GM18502 (cell line): ENCODE results near the gene CTDSP1.

Experiments used
- ATAC-seq: cut with Tn5 transposase; IDR thresholded peaks from one replicate; pipeline ENCODE4 v1.9.1; 2021; ENCODE audit warnings: mild to moderate bottlenecking; ENCODE audit not compliant: unreplicated experiment, poor library complexity

Gene CTDSP1

DNA sequence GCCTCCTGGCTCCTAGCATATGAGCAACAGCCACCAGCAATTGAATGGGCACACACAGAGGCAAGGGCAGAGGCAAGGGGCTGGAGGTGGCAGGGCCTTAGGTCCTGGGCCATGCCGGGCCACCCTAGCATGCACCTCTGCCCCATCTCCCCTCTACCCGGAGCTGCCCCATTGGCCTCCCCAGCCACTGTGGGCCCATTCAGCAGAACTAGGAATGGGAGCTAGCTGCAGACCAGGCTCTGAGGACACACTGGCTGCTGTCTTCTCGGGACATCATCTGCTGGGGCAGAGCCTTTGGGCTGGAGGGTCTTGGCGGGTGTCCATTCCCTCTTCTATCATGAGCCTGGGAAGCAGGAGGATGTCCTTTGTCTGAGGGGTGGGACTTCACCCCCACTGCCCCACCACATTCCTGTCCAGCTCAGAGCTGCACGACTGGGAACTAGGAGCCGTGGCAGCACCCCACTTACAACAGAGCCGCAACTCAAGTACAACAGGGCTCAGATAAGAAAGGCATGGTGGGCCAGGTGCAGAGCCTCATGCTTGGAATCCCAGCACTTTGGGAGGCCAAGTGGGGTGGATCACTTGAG, 20.1 kb downstream of the CTDSP1 start:
- no peak for ATAC-seq

DNA sequence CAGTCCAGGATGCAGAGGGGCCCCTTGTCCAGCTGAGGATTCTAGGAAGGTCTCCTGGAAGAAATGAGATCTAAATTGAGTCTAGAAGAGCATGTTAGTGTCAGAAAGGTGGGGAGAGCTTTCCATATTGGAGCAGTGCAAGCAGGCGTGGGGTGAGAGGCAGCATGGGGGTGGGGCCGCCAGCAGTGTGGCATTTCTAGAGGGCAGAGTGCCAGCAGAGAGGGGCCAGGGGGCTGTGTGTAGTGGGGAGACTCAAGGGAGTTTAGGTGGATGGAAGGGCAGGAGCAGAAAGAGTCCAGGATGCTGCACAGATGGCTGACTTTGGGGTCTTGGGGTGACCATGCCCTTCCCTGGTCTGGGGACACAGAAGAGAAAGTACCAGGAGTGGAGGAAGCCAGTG, 21.4 kb downstream of the CTDSP1 start:
- no peak for ATAC-seq

DNA sequence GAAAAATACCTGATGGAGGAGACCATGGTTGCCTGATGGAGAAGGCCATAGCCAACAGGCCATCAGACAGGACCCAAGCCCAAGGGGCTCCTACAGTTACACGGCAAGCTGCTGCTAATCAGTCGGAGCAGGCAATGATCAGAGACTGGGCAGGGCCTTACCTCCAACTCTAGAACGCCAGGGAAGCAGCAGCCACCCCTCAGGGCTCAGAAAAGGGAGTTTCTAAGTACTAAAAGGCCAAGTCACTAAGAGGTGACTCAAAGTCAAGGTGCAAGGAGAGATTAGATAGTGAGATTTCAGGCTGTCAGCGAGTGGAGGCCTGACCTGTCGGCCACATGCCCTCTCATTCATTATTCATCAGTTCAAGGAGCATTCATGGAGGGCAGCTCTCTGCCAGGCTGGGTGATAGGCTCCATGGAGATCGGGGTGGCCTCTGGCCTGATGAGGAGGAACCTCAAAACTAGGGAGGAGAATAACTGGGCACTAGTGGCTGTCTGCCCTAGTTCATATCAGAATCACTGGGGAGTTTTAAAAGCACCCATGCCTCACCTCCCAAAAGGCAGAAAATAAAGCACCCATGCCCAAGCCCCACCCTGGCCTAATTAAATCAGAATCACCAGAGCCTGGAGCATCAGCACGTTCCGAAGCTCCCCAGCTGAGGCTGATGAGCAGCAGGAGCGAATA, 22.9 kb downstream of the CTDSP1 start:
- ATAC-seq, result no peak

DNA sequence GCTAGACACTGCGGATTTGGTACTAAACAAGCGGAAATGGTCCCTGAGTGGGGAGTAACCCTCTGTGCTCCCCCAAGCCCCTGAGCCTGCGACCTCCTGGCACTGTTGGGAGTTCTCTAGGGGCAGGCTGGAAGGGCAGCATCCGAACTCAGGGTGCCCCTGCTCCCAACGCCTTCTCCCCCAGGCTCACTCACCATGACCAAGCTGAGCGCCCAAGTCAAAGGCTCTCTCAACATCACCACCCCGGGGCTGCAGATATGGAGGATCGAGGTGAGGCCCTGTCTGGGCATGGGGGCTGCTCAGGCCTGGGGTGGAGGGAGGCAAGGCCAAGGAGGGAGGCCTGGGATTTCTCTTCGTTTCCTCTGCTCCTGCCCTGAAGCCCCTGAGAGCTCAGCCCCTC, 23.9 kb downstream of the CTDSP1 start:
- no peak for ATAC-seq

DNA sequence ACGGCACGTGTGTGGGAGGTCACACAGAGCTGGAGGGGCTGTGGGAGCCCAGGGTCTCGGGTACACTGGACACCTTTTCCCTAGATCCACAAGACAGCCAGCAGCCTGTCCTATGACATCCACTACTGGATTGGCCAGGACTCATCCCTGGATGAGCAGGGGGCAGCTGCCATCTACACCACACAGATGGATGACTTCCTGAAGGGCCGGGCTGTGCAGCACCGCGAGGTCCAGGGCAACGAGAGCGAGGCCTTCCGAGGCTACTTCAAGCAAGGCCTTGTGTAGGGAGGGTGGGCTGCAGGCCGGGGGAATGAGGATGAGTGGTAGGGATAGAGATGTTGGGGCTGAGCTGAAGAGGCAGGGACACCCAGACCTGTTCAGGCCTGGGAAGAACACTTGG, 25.9 kb downstream of the CTDSP1 start:
- no peak for ATAC-seq

DNA sequence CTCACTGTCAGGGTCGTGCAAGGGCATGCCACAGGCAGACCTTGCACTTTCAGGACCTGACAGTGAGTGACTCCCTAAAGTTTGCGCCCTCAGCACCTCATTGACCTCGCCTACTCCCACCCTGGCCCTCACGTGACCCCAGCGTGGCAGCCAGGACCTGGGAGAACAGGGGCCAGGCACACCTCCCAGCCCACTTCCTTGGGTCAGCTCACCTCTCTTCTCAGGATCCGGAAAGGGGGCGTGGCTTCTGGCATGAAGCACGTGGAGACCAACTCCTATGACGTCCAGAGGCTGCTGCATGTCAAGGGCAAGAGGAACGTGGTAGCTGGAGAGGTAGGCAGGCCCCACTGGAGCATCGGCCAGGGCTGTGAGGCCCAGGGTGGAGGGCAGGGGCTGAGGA, 28.1 kb downstream of the CTDSP1 start:
- no peak for ATAC-seq

DNA sequence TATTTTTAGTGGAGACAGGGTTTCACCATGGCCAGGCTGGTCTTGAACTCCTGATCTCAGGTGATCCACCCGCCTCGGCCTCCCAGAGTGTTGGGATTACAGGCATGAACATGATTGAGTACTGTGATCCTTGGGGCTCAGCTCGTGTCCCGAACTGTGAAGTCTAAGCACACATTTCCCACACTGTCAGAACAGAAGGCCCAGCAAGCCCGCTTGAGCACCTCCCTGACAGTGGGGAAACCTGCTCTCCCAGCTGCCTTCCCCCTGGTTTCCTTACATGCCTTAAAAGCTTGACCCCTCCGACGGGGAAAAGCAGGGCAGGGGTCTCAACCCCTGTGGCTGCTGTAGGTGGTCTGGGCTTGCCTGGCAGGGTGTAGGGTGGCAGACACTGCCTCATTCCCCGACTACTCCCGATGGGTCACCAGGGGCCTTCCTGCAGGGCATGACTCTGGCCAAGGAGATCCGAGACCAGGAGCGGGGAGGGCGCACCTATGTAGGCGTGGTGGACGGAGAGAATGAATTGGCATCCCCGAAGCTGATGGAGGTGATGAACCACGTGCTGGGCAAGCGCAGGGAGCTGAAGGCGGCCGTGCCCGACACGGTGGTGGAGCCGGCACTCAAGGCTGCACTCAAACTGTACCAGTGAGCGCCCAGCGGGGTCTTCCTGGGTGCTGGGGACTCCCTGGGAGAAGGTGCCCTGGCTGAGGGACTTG, 29.3 kb downstream of the CTDSP1 start:
- no peak for ATAC-seq

DNA sequence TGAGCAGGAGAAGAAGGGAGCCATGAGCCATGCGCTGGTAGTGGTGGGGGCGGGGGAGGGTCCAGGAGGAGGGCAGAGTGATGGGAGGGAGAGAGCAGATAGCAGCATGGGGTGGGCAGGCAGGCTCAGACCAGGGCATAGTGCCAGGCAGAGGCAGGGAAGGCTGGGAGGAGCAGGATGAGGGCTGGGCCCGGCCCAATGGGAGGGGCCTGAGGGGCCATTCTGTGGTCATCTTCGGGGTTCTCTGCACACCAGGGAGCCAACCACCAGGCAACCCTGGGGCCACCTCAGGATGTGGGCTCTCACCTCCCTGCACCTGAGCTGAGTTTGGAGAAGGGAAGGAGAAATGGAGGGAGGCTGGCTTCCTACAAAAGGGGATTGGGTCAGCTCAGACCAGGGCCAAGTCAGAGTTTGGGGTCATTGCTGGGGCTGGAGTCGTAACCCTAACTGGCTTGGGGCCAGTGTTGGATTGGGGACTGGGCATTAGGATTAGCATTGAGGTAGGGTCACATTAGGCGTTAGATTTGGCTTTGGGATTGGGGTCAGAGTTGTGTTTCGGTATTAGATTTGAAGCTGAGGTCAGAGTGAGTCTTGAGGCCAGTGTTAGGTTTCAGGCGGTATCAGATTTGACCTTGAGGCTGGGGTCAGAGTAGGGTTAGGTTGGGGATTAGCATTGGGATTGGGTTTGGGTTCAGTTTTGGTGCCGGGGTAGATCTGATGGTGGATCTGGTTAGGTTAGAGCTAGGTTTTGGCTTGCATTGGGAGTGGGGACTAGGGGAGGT, 30.4 kb downstream of the CTDSP1 start:
- no peak for ATAC-seq

DNA sequence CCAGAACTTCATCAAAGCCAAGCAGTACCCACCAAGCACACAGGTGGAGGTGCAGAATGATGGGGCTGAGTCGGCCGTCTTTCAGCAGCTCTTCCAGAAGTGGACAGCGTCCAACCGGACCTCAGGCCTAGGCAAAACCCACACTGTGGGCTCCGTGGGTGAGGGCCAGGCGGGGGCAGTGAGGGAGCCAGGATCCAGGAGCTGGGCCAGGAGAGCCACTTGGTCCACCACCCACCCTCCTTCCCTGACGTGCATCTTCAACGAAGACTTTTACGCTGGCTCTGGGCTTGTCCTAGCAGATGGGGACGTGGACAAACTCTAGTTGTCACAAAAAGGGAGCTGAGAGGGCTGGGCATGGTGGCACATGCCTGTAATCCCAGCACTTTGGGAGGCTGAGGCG, 31.1 kb downstream of the CTDSP1 start:
- no peak for ATAC-seq

DNA sequence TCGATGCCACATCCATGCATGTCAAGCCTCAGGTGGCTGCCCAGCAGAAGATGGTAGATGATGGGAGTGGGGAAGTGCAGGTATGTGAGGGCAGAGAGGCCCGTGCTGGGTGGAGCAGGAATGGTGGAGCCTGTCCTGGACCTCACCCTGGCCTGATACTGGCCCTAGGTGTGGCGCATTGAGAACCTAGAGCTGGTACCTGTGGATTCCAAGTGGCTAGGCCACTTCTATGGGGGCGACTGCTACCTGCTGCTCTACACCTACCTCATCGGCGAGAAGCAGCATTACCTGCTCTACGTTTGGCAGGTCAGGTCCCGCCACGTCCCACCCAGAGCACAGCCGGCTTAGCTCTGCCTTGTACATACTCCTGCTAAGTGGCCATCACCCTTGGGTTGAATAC, 32.2 kb downstream of the CTDSP1 start:
- no peak for ATAC-seq

DNA sequence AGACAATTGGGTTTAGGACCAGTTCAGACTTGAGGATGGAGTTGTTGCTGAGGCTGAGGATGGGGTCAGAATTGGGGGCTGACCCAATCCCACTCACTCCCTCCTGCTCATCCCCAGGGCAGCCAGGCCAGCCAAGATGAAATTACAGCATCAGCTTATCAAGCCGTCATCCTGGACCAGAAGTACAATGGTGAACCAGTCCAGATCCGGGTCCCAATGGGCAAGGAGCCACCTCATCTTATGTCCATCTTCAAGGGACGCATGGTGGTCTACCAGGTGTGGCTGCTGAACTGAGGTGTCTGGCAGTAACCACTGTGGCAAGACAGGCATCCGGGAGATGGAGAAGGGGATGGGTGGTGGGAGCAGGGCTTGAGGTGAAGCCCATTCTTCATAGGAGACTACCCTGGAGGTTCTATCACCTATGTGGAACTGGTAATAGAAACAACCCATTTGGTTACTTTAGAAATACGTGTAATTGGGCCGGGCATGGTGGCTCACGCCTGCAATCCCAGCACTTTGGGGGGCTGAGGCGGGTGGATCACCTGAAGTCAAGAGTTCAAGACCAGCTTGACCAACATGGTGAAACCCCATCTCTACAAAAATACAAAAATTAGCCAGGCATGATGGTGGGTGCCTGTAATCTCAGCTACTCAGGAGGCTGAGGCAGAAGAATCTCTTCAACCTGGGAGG, 33.2 kb downstream of the CTDSP1 start:
- no peak for ATAC-seq

DNA sequence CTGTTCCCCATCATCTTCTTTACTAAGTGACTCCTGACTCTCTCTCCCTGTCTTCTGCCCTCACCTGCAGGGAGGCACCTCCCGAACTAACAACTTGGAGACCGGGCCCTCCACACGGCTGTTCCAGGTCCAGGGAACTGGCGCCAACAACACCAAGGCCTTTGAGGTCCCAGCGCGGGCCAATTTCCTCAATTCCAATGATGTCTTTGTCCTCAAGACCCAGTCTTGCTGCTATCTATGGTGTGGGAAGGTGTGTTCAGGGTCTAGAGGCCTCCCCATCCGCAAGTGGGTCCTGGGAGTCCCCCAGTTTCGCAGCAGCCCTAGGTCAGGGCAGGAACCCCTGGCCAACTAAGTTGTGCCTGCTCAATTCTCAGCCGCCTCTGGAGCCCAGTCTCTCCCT, 34.8 kb downstream of the CTDSP1 start:
- ATAC-seq, result no peak

DNA sequence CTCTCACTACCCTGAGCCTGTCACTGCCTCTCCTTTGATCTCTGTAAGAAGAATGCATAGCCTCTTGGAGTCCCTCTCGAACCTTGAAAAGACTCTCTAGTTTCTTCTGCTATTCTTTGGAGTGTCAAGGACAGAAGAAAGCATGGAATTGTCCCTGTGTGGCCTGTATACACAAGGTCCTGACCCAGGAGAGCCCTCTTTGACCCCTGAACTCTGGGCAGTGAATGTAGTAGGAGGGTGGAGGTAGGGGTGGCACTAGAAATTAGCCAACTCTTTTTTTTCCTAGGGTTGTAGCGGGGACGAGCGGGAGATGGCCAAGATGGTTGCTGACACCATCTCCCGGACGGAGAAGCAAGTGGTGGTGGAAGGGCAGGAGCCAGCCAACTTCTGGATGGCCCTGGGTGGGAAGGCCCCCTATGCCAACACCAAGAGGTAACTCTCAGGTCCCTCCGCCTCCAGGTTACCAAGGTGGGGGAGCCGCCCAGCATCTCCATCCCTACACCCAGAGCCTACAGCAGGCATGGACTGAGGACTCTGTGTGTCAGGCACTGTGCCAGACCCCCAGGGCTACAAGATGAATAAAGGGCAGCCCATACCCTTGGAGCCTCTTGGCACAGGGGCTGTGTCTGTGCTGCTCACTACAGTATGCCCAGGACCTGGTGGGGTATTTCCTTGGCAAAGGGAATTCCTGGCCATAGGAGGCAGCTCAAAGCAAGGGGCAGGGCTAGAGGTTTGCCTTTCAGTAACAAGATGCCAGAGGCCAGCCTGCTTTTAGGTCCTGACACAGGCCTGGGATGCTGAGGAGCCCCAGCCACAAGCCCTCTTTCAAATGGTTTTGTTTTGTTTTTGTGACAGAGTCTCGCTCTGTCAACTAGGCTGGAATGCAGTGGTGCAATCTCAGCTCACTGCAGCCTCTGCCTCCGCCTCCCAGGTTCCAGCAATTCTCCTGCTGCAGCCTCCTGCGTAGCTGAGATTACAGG, 35.6 kb downstream of the CTDSP1 start:
- no peak for ATAC-seq

DNA sequence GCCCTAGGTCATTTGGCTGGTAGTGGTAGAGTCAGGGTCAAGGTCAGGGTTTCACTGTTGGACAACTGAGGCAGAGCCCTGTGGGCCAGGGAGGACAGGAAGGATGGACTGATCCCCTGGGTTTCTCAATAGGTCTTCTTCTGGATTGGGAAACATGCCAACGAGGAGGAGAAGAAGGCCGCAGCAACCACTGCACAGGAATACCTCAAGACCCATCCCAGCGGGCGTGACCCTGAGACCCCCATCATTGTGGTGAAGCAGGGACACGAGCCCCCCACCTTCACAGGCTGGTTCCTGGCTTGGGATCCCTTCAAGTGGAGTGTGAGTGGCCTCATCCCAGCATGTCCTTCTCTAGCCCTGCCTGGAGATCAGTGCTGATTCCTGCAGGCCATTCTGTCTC, 37.3 kb downstream of the CTDSP1 start:
- no peak for ATAC-seq

DNA sequence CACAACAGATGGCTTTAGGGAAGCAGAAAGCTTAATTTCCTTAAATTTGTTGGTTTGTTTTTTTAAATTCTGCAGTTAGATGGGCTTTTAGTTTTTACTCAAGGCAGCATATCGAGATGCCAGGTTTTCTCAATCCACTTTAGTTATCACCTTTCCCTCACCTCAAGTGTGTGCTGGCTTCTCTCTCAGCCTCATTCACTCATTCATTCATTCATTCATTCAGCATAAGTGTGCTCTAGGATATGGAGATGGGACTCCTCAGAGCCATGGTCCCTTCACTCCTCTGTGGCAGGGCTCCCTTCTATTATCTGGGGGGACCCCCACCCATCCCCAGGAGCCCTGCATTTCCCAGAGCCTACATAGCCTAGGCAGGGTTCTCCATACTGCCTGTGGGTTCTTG, 38.3 kb downstream of the CTDSP1 start:
- no peak for ATAC-seq

DNA sequence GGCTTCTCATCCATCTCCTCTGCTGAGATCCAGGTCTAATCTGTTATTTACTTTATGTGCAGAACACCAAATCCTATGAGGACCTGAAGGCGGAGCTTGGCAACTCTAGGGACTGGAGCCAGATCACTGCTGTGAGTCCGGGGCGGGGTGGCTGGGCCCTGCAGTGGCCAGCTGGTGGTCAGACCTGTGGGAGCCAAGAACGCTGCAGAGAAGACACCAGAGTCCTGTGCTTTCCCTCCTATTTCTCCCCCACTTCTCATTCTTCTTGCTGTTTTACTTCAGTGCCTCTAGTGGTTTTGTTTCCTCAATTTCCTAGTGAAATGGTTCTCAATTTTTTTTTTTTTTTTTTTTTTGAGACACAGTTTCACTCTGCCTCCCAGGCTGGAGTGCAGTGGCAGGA, 38.9 kb downstream of the CTDSP1 start:
- ATAC-seq, result no peak

DNA sequence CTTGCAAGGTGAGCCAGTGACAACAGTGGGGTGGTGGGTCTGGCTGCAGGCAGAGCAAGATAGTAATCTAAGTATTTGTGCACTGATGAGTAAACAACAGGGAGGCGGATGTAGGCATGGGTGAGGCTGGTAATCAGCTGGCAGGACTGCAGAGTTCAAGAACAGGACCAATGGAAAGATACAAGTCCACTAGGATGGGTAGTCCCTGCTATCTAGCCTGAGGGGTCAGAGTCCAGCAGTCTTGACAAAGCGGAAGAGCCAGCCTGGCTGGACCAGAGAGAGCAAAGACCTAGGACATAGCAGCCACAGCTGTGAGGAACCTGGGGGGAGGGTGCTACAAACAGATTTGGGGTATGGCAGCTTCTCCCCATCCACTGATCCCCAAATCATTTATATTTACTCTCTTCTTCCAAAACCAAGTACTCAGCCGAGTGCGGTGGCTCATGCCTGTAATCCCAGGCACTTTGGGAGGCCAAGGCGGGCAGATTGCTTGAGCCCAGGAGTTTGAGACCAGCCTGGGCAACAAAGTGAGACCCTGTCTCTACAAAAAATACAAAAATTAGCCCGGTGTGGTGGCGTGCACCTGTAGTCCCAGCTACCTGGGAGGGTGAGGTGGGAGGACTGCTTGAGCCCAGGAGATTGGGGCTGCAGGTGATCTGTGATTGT, 45.2 kb downstream of the CTDSP1 start:
- no peak for ATAC-seq

DNA sequence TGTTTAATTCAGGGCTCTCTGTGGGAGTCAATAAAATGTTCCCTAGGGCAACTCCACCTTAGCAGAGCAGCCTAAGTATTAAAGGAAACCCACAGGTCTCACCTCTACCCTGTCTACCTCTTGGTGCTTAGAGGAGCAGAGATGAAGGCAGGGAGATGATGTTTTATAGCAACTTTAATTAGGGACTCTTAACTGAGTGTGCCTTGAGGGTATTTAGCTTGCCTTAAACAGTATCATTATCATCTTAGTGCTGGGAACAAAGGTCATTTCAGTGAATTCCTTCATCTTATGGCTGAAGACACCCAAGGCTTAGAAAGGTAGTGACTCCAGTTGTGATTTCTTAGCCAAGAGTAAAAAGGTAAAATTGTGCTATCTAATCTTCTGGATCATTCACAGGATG, 45.9 kb downstream of the CTDSP1 start:
- ATAC-seq, result no peak

DNA sequence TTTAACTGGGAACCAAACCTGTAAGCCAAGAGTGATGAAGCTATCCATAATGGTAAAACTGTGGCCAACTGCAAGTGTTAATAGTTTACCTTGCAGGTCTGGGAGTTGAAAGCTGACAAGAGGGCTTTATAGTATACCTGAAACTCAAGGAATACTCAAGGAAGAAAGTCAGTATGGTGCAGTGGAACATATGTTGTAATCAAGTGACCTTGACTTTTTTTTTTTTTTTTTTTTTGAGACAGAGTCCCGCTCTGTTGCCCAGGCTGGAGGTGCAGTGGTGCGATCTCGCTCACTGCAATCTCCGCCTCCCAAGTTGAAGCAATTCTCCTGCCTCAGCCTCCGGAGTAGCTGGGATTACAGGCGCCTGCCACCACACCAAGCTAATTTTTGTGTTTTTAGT, 46.9 kb downstream of the CTDSP1 start:
- no peak for ATAC-seq
